ENCODE measurements around the gene CDK10.
"Not testable (repeated sequence)": the region's sequence is repeated elsewhere in the genome, so short reads cannot be mapped to it uniquely, and the experiment has no call there.

Gene CDK10

GRCh38 chr16:89668790-89669158 lies 17.7 kb upstream of the CDK10 start:
- Histone ChIP-seq H3K4me3 (ENCODE audit: low read depth in 1 of 2, low read length in 2 of 2) (no peak overlapping the region), H3K27ac (ENCODE audit: low read length) (no peak overlapping the region), H3K4me1 (ENCODE audit: control insufficient read depth in 1 of 2, insufficient read depth in 2 of 2, low read length in 2 of 2) (no peaks in the 10 kb centered on the region)

GRCh38 chr16:89669755-89670154 lies 16.7 kb upstream of the CDK10 start:
- H3K4me3 ChIP-seq (ENCODE audit: low read depth in 1 of 2, low read length in 2 of 2), result no peak overlapping the region
- no peaks in the 10 kb centered on the region for H3K36me3 ChIP-seq (ENCODE audit: control insufficient read depth in 1 of 2, insufficient read depth in 2 of 2, low read length in 2 of 2)
- H3K9me3 ChIP-seq (ENCODE audit: control insufficient read depth in 1 of 2, low read length in 2 of 2), result no peaks in the 10 kb centered on the region
- H3K27ac ChIP-seq (ENCODE audit: low read length), result no peak overlapping the region
- H3K4me1 ChIP-seq (ENCODE audit: control insufficient read depth in 1 of 2, insufficient read depth in 2 of 2, low read length in 2 of 2), result no peaks in the 10 kb centered on the region
- H3K27me3 ChIP-seq (ENCODE audit: low read depth, low read length), result no peaks in the 10 kb centered on the region

More at GRCh38 chr16:89668790-89669158, 17.7 kb upstream of the CDK10 start:
- H3K27me3 ChIP-seq (ENCODE audit: low read depth, low read length), result no peaks in the 10 kb centered on the region
- H3K9me3 ChIP-seq (ENCODE audit: control insufficient read depth in 1 of 2, low read length in 2 of 2), result no peaks in the 10 kb centered on the region
- peaks cover 0 to 4% of the 10 kb centered on the region in 2 donors for H3K36me3 ChIP-seq (ENCODE audit: control insufficient read depth in 1 of 2, insufficient read depth in 2 of 2, low read length in 2 of 2)

GRCh38 chr16:89670496-89671431 lies 15.7 kb upstream of the CDK10 start:
- no peaks in the 10 kb centered on the region for H3K27me3 ChIP-seq (ENCODE audit: low read depth, low read length)
- H3K27ac ChIP-seq (ENCODE audit: low read length), result no peak overlapping the region
- H3K36me3 ChIP-seq (ENCODE audit: control insufficient read depth in 1 of 2, insufficient read depth in 2 of 2, low read length in 2 of 2), result no peaks in the 10 kb centered on the region
- no peaks in the 10 kb centered on the region for H3K4me1 ChIP-seq (ENCODE audit: control insufficient read depth in 1 of 2, insufficient read depth in 2 of 2, low read length in 2 of 2)
- no peaks in the 10 kb centered on the region for H3K9me3 ChIP-seq (ENCODE audit: control insufficient read depth in 1 of 2, low read length in 2 of 2)
- no peak overlapping the region for H3K4me3 ChIP-seq (ENCODE audit: low read depth in 1 of 2, low read length in 2 of 2)

- not testable (repeated sequence) for H3K9me3 ChIP-seq (ENCODE audit: control insufficient read depth in 1 of 2, low read length in 2 of 2); H3K27ac ChIP-seq (ENCODE audit: low read length); H3K27me3 ChIP-seq (ENCODE audit: low read depth, low read length); H3K4me3 ChIP-seq (ENCODE audit: low read depth in 1 of 2, low read length in 2 of 2); H3K36me3 ChIP-seq (ENCODE audit: control insufficient read depth in 1 of 2, insufficient read depth in 2 of 2, low read length in 2 of 2); H3K4me1 ChIP-seq (ENCODE audit: control insufficient read depth in 1 of 2, insufficient read depth in 2 of 2, low read length in 2 of 2)
These were observed 14.9 kb upstream of the CDK10 start for GRCh38 chr16:89671565-89671964.

GRCh38 chr16:89672177-89672941 lies 14.1 kb upstream of the CDK10 start:
- H3K36me3 ChIP-seq (ENCODE audit: control insufficient read depth in 1 of 2, insufficient read depth in 2 of 2, low read length in 2 of 2), result no peaks in the 10 kb centered on the region
- no peaks in the 10 kb centered on the region for H3K4me1 ChIP-seq (ENCODE audit: control insufficient read depth in 1 of 2, insufficient read depth in 2 of 2, low read length in 2 of 2)
- no peak overlapping the region for H3K4me3 ChIP-seq (ENCODE audit: low read depth in 1 of 2, low read length in 2 of 2)
- no peak overlapping the region for H3K27ac ChIP-seq (ENCODE audit: low read length)
- no peaks in the 10 kb centered on the region for H3K27me3 ChIP-seq (ENCODE audit: low read depth, low read length)
- H3K9me3 ChIP-seq (ENCODE audit: control insufficient read depth in 1 of 2, low read length in 2 of 2), result no peaks in the 10 kb centered on the region

GRCh38 chr16:89678258-89678657 lies 8.2 kb upstream of the CDK10 start:
- H3K36me3 ChIP-seq (ENCODE audit: control insufficient read depth in 1 of 2, insufficient read depth in 2 of 2, low read length in 2 of 2), result no peaks in the 10 kb centered on the region
- no peaks in the 10 kb centered on the region for H3K27me3 ChIP-seq (ENCODE audit: low read depth, low read length)
- H3K27ac ChIP-seq (ENCODE audit: low read length), result no peak overlapping the region
- no peak overlapping the region for H3K4me3 ChIP-seq (ENCODE audit: low read depth in 1 of 2, low read length in 2 of 2)
- no peaks in the 10 kb centered on the region for H3K9me3 ChIP-seq (ENCODE audit: control insufficient read depth in 1 of 2, low read length in 2 of 2)
- H3K4me1 ChIP-seq (ENCODE audit: control insufficient read depth in 1 of 2, insufficient read depth in 2 of 2, low read length in 2 of 2), result no peaks in the 10 kb centered on the region

GRCh38 chr16:89685916-89686315 lies 573 bp upstream of the CDK10 start:
- Histone ChIP-seq H3K4me1 (ENCODE audit: control insufficient read depth in 1 of 2, insufficient read depth in 2 of 2, low read length in 2 of 2) (peaks cover 0 to 9% of the 10 kb centered on the region in 2 donors), H3K27ac (ENCODE audit: low read length) (no peak overlapping the region), H3K9me3 (ENCODE audit: control insufficient read depth in 1 of 2, low read length in 2 of 2) (no peaks in the 10 kb centered on the region), H3K4me3 (ENCODE audit: low read depth in 1 of 2, low read length in 2 of 2) (peak overlapping the region in 1 of 2 donors; percentile 84), H3K36me3 (ENCODE audit: control insufficient read depth in 1 of 2, insufficient read depth in 2 of 2, low read length in 2 of 2) (peaks cover 5 to 11% of the 10 kb centered on the region in 2 donors), H3K27me3 (ENCODE audit: low read depth, low read length) (no peaks in the 10 kb centered on the region)

- Histone ChIP-seq H3K27ac (ENCODE audit: low read length) (peak overlapping the region; percentile 39), H3K36me3 (ENCODE audit: control insufficient read depth in 1 of 2, insufficient read depth in 2 of 2, low read length in 2 of 2) (peaks cover 15 to 19% of the 10 kb centered on the region in 2 donors), H3K9me3 (ENCODE audit: control insufficient read depth in 1 of 2, low read length in 2 of 2) (no peaks in the 10 kb centered on the region), H3K4me3 (ENCODE audit: low read depth in 1 of 2, low read length in 2 of 2) (peak overlapping the region; percentile 73 to 84), H3K27me3 (ENCODE audit: low read depth, low read length) (no peaks in the 10 kb centered on the region), H3K4me1 (ENCODE audit: control insufficient read depth in 1 of 2, insufficient read depth in 2 of 2, low read length in 2 of 2) (peaks cover 0 to 9% of the 10 kb centered on the region in 2 donors)
These were observed 827 bp downstream of the CDK10 start for GRCh38 chr16:89687092-89687940.

- Histone ChIP-seq H3K36me3 (ENCODE audit: control insufficient read depth in 1 of 2, insufficient read depth in 2 of 2, low read length in 2 of 2) (peaks cover 19 to 28% of the 10 kb centered on the region in 2 donors), H3K27me3 (ENCODE audit: low read depth, low read length) (no peaks in the 10 kb centered on the region), H3K4me1 (ENCODE audit: control insufficient read depth in 1 of 2, insufficient read depth in 2 of 2, low read length in 2 of 2) (peaks cover 0 to 9% of the 10 kb centered on the region in 2 donors), H3K27ac (ENCODE audit: low read length) (no peak overlapping the region), H3K4me3 (ENCODE audit: low read depth in 1 of 2, low read length in 2 of 2) (no peak overlapping the region), H3K9me3 (ENCODE audit: control insufficient read depth in 1 of 2, low read length in 2 of 2) (no peaks in the 10 kb centered on the region)
These were observed 1.9 kb downstream of the CDK10 start for GRCh38 chr16:89688395-89688794.

- Histone ChIP-seq H3K27me3 (ENCODE audit: low read depth, low read length) (no peaks in the 10 kb centered on the region), H3K36me3 (ENCODE audit: control insufficient read depth in 1 of 2, insufficient read depth in 2 of 2, low read length in 2 of 2) (peaks cover 22 to 35% of the 10 kb centered on the region in 2 donors), H3K27ac (ENCODE audit: low read length) (no peak overlapping the region), H3K4me1 (ENCODE audit: control insufficient read depth in 1 of 2, insufficient read depth in 2 of 2, low read length in 2 of 2) (peaks cover 0 to 9% of the 10 kb centered on the region in 2 donors), H3K9me3 (ENCODE audit: control insufficient read depth in 1 of 2, low read length in 2 of 2) (no peaks in the 10 kb centered on the region), H3K4me3 (ENCODE audit: low read depth in 1 of 2, low read length in 2 of 2) (no peak overlapping the region)
These were observed 2.7 kb downstream of the CDK10 start for GRCh38 chr16:89689142-89689541.

GRCh38 chr16:89689621-89690020 lies 3.1 kb downstream of the CDK10 start:
- not testable (repeated sequence) for H3K9me3 ChIP-seq (ENCODE audit: control insufficient read depth in 1 of 2, low read length in 2 of 2); H3K4me3 ChIP-seq (ENCODE audit: low read depth in 1 of 2, low read length in 2 of 2); H3K4me1 ChIP-seq (ENCODE audit: control insufficient read depth in 1 of 2, insufficient read depth in 2 of 2, low read length in 2 of 2); H3K27me3 ChIP-seq (ENCODE audit: low read depth, low read length); H3K27ac ChIP-seq (ENCODE audit: low read length)
- H3K36me3 ChIP-seq (ENCODE audit: control insufficient read depth in 1 of 2, insufficient read depth in 2 of 2, low read length in 2 of 2), result peaks cover 22 to 39% of the 10 kb centered on the region in 2 donors
